Nephron progenitor cell (in vitro differentiated cells): ENCODE data around the gene GNGT2.

Experiments used
- DNase-seq: peaks from one replicate; pipeline ENCODE4 v3.0.0; 2021
- H3K27ac Mint-ChIP-seq: 2 replicates; pipeline ENCODE4 v1.8.0; 2021; ENCODE audit warnings: mild to moderate bottlenecking, moderate library complexity, mixed read lengths
- H3K27me3 Mint-ChIP-seq: 2 replicates; pipeline ENCODE4 v1.8.0; 2021; ENCODE audit warnings: mild to moderate bottlenecking, low read depth, mixed read lengths; ENCODE audit not compliant: poor library complexity
- H3K36me3 Mint-ChIP-seq: 2 replicates; pipeline ENCODE4 v1.8.0; 2021; ENCODE audit warnings: low read depth, mixed read lengths
- H3K4me1 Mint-ChIP-seq: 2 replicates; pipeline ENCODE4 v1.8.0; 2021; ENCODE audit warnings: mixed read lengths
- H3K4me3 Mint-ChIP-seq: 2 replicates; pipeline ENCODE4 v1.8.0; 2021; ENCODE audit warnings: mild to moderate bottlenecking, moderate library complexity, mixed read lengths
- H3K9me3 Mint-ChIP-seq: 2 replicates; pipeline ENCODE4 v1.8.0; 2021; ENCODE audit warnings: mild to moderate bottlenecking, moderate library complexity, mixed read lengths
- TF ChIP-seq, protein P1 (sequence below): fragments of 200-600 bp; sonication (generic); IDR thresholded peaks from 2 replicates; pipeline ENCODE4 v1.5.0; 2021; ENCODE audit warnings: antibody characterized with exemption

GNGT2 gene

DNA sequence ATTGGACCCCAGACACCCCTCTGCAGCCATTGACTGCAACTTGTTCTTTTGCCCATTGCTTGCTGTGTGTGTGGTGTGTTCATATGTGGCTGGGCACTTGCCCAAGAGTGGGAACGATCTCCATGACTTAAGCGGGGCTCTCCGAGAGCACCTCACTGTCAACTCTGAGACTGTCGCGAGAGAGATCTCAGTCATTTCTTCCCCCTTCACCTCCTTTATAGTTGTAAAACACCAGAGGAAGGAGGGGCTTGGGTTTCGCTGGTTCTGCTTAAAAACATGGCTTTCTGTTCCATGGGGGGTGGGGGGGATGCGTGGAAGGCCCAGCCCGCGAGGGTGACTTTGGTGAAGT is 12.8 kb upstream of the GNGT2 start:
- H3K4me3 Mint-ChIP-seq: peak overlapping the region; percentile 82
- no peak overlapping the region for H3K27ac Mint-ChIP-seq
- H3K9me3 Mint-ChIP-seq: no peaks in the 10 kb centered on the region
- H3K27me3 Mint-ChIP-seq: peaks cover 73% of the 10 kb centered on the region
- no peaks in the 10 kb centered on the region for H3K36me3 Mint-ChIP-seq
- DNase-seq: no peak
- TF ChIP-seq, protein P1, sequence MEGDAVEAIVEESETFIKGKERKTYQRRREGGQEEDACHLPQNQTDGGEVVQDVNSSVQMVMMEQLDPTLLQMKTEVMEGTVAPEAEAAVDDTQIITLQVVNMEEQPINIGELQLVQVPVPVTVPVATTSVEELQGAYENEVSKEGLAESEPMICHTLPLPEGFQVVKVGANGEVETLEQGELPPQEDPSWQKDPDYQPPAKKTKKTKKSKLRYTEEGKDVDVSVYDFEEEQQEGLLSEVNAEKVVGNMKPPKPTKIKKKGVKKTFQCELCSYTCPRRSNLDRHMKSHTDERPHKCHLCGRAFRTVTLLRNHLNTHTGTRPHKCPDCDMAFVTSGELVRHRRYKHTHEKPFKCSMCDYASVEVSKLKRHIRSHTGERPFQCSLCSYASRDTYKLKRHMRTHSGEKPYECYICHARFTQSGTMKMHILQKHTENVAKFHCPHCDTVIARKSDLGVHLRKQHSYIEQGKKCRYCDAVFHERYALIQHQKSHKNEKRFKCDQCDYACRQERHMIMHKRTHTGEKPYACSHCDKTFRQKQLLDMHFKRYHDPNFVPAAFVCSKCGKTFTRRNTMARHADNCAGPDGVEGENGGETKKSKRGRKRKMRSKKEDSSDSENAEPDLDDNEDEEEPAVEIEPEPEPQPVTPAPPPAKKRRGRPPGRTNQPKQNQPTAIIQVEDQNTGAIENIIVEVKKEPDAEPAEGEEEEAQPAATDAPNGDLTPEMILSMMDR: no peak
- H3K4me1 Mint-ChIP-seq: peaks cover 21% of the 10 kb centered on the region

DNA sequence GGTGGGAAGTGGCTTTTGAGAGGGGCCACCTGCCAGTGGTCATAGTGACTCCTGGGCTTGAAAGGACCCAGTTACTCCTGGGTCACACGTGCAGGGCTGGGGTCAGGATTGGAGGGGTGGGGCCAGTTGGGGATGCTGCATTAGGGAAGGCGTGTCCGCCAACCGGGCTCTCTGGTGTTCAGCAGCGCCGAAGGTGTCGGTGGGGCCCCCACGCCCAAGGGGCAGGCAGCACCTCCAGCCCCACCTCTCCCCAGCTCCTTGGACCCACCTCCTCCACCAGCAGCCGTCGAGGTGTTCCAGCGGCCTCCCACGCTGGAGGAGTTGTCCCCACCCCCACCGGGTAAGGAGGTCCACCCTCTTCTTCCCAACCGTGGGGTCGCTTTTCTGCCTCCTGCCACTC is 9.6 kb upstream of the GNGT2 start:
- H3K9me3 Mint-ChIP-seq: no peaks in the 10 kb centered on the region
- peaks cover 52% of the 10 kb centered on the region for H3K27me3 Mint-ChIP-seq
- no peaks in the 10 kb centered on the region for H3K36me3 Mint-ChIP-seq
- no peak overlapping the region for H3K4me3 Mint-ChIP-seq
- TF ChIP-seq, protein P1: no peak
- no peak for DNase-seq
- no peak overlapping the region for H3K27ac Mint-ChIP-seq
- H3K4me1 Mint-ChIP-seq: peaks cover 18% of the 10 kb centered on the region

- TF ChIP-seq, protein P1: no peak
- DNase-seq: no peak
- H3K36me3 Mint-ChIP-seq: no peaks in the 10 kb centered on the region
- H3K27ac Mint-ChIP-seq: no peak overlapping the region
- peaks cover 44% of the 10 kb centered on the region for H3K27me3 Mint-ChIP-seq
- no peaks in the 10 kb centered on the region for H3K9me3 Mint-ChIP-seq
- peaks cover 18% of the 10 kb centered on the region for H3K4me1 Mint-ChIP-seq
- H3K4me3 Mint-ChIP-seq: no peak overlapping the region
Observed at GRCh38 chr17:49218941-49219913, 8.9 kb upstream of the GNGT2 start.

- H3K4me3 Mint-ChIP-seq: no peak overlapping the region
- peaks cover 24% of the 10 kb centered on the region for H3K4me1 Mint-ChIP-seq
- H3K36me3 Mint-ChIP-seq: no peaks in the 10 kb centered on the region
- DNase-seq: no peak
- TF ChIP-seq, protein P1: no peak
- no peaks in the 10 kb centered on the region for H3K9me3 Mint-ChIP-seq
- peaks cover 31% of the 10 kb centered on the region for H3K27me3 Mint-ChIP-seq
- H3K27ac Mint-ChIP-seq: no peak overlapping the region
Observed at GRCh38 chr17:49217651-49218413, 7.5 kb upstream of the GNGT2 start.

DNA sequence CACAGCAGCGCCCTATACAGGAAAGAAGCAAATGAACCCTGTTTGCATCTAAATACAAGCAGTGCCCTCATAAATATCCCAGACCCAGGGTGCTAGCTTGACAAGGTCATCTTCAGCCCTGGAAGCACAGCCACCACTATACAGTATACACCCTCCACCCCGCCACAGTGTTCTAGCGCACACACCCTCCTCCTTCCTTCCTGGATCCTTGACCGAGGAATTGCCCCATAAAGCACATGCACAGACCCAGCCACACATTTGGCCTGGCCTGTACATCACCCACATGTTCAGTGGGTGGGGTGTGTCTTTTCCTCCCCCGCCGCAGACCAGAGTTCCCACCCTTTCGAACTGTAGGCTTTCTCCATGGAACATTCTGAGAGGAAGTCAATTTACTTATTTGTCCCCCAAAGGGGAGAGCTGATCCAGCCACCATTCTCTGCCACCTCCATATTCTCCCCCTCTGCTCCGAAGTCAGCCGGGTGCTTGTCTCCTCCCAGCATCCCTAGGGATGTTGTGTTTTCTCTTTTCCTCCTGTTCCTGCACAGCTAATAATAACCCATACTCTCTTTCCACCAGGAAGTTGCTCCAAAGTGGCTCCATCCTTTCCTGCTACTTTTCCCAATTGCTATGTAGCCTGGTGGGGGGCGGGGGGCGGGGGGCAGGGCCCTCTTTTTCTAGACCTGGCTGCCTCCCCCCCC is 6.7 kb upstream of the GNGT2 start:
- no peak for DNase-seq
- TF ChIP-seq, protein P1: no peak
- Mint-ChIP-seq H3K27ac (no peak overlapping the region), H3K4me3 (no peak overlapping the region), H3K36me3 (no peaks in the 10 kb centered on the region), H3K9me3 (no peaks in the 10 kb centered on the region), H3K4me1 (peaks cover 28% of the 10 kb centered on the region), H3K27me3 (peaks cover 26% of the 10 kb centered on the region)
